Activated CD4-positive, alpha-beta T cell treated with anti-CD3 and anti-CD28 coated beads, Interleukin-2, amount 50 U/mL, for 48 hours (primary cell): ENCODE data around the gene LRRK2.
A peak's percentile ranks its signal among the peaks of the same experiment; 100 is the strongest.
"Not testable (repeated sequence)": the region's sequence is repeated elsewhere in the genome, so short reads cannot be mapped to it uniquely, and the experiment has no call there.

Experiments used
- DNase-seq, 2 experiments: peaks; one replicate each; pipeline ENCODE4 v3.0.0-alpha.2; 2020

The LRRK2 gene

GRCh38 chr12:40224439-40225291 is at the start of gene LRRK2:
Gene LRRK2 (plus strand): TSS chr12:40224997. CDS start chr12:40225132, 135 bp downstream.
- DNase-seq = peak; percentile 20 to 34

DNA sequence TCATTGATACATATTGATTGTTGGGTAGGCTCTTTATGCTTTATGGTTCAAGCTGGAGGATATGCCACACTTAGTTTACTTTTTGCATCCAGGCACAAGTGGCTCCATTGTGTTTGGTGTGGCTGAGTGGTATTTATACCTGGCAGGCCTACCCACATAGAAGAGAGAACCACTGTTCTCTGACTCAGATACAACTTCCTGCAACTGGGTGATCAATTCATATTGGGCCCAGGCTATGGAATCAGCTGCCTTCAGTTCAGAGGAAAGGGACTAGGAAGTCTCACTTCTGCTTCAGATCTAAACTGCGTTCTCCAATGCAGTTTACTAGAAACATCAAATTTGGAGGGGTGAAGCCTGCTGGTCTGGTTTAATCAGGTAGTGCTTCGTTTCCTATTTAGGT is 49.8 kb upstream of the LRRK2 start:
- no peak for DNase-seq

DNA sequence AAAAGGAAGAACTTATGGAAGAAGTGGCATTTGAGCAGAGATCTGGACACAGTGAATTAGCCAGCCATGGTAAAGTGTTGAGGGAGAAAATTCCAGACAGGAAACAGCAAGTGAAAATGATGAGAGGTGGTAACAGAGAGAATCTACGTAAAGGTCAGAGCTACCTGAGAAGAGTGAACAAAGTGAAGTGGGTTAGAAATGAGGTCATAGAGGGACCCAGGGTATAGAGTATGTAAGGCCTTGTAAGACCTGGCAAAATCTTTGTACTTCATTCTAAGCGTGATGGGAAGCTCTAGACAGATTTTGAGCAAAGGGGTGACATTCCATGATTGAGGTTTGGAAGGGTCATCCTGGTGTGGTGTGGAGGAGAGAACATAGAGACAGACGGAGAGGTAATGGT is 49.3 kb upstream of the LRRK2 start:
- no peak for DNase-seq

- DNase-seq = no peak
Measured at GRCh38 chr12:40178701-40179100, 46.1 kb upstream of the LRRK2 start.

- no peak for DNase-seq
Measured at GRCh38 chr12:40181490-40181889, 43.3 kb upstream of the LRRK2 start.

GRCh38 chr12:40183715-40184114 is 41.1 kb upstream of the LRRK2 start:
- no peak for DNase-seq

DNA sequence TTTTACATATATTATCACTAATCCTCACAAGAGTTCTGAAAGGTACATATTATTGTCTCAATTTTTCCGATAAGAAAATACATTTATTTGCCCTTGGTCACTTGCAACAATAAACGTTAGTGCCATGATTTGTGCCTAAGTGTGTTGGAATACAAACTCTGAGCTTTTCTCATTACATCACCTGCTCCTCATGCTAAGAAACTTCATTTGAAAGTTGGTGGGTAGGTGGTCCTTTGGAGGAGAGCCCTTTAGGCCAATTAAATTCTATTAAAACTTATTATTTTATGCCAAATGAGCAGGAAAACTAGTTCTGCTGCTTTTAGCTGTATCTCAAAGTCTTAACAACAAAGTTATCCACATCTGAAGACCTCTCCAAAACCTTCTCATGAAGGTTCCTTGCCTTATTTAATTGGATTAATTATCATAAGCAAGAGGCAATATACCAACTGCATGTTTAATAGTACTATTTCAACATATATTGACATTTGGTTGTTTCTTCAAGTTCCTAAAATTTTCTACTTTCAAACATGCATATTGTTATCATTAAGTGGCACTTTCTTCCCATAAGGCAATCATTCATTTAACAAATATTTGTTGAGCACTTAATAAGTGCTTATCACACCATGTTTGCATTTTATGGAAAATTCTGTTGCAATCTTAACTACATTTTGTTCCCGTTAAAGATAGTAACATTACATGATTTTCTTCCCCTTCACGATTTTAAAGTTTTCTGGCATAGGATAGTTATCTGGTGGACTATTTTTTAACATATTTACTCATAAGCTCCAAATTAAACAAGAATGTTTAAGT is 40.1 kb upstream of the LRRK2 start:
- DNase-seq = no peak

DNA sequence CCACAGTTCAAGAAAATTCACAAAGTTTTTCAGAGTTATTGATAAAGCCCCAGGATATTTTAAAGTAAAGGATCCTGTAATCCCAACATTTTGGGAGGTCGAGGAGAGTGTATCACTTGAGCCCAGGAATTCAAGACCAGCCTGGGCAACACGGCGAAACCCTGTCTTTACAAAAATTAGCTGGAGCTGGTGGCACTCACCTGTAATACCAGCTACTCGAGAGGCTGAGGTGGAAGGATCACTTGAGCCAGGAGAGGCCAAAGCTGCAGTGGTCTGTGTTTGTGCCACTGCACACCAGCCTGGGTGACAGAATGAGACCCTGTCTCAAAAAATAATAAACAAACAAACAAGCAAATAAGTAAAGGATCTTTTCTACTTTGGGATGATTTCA is 39.5 kb upstream of the LRRK2 start:
- DNase-seq = no peak

- no peak for DNase-seq
Measured at GRCh38 chr12:40188558-40189320, 36.1 kb upstream of the LRRK2 start.

DNA sequence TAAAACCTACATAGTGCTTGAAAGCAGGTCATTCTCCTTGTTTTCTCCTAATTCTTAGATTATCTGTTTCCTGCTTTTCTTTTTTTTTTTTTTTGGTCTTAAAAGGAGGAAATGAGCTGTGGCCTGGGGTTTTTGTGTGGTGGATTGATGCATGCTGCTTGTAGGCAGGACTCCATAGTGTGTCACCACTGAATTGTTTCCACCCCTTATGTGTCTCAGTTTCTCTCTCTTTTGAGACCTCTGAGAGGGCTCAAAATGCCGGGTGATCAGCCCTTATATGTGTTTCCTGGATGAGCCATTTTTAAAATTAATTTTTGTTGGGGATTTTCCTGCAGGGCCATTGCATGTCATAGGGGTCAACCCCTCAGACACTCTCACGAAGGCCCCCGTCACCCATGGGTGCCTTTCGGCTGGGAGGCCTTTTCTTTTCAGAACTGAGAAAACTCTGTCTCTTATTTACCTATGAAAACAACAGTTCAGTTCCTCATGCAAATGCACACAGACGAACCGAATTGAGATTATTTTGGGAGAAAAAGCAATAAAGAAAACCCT is 32.0 kb upstream of the LRRK2 start:
- DNase-seq = no peak

DNA sequence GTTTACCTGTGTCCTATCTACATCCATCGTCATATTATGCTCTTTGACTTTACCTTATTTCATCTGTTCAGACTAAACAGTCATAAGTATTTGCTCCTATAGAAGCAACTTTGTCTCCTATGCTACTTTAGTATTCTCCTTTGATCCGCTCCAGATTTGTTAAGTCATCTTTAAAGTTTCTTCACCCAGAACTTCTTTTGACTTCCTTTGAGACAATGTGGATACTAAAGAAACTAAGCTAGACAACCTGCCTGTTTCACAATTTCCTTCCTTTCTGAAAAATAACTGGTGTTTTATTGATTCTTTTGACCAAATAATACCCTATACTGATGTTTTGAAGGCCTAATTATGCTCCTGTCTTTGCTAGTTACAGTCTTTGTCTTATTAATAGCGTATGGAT is 30.0 kb upstream of the LRRK2 start:
- DNase-seq = no peak

- DNase-seq = no peak
Measured at GRCh38 chr12:40197590-40197989, 27.2 kb upstream of the LRRK2 start.

DNA sequence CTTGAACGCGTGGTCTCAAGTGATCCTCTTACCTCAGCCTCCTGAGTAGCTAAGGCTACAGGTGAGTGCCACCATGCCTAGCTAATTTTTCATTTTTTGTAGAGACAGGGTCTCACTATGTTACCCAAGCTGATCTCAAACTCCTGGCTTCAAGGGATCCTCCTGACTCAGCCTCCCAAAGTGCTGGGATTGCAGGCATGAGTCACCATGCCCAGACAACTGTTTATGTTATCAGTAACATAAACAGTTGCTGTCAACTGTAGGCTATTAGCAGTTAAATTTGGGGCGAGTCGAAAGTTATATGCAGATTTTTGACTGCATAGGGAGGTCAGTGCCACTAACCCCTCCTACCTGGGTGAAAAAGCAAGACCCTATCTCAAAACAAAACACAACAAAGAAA is 26.2 kb upstream of the LRRK2 start:
- no peak for DNase-seq

DNA sequence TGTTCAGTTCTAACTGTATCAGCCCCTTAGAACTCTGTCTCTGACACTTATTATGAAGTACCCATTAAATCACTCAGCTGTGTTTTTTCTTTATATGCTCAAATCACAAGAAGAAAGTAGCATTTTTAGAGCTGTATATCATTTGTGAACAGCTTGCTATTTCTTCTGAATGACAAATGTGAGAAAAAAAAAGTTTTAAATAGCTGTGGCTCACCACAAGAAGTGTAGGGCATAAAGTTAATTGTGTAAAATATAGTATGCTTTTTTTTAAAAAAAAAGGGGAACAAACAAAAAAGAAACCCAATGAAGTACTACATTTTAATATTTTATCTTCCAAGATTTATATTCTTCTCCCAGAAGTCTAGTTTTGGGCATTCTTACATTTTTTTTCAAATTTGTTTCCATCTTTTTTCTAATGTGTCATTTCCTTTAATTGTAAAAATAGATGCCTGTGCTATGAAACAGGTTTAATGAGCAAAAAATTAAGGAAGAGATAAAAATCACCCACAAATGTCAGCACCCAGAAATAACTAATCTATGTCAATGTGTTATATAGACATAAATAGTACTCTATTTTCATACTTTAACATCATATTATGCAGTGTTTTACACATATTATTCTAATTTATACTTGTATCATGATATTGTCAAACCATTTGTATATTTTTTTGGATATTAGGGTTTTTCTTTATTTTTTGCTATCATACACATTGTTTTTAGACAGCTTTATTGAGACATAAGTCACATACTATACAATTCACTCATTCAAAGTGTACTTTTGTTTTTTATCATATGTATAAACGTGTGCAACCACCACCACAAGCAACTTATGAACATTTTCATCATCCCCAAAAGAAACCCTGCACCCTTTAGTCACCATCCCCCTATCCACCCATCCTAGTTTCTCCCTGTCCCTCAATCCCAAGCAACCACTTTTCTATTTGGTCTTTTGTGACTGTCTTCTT is 22.4 kb upstream of the LRRK2 start:
- no peak for DNase-seq

GRCh38 chr12:40203060-40203430 is 21.8 kb upstream of the LRRK2 start:
- no peak for DNase-seq

- no peak for DNase-seq
Measured at GRCh38 chr12:40204337-40204736, 20.5 kb upstream of the LRRK2 start.

DNA sequence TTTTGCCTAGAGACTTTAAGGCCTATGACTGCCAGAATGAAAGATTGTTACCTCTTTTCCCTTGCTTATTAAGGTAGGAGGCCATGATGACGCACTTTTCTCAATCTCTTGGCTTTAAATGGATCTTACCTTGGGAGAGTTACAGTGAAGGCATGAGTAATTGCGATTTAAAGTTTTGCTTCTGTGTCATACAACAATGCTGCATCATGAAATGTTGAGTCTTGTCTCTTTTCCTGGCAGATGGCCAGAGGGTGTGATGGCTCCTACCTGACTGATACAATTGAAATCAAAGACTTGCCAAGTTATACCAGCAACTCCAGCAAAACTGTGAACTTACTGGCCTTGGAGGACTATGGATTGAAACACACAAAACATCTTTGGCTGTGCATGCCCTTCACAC is 17.2 kb upstream of the LRRK2 start:
- DNase-seq = no peak

DNA sequence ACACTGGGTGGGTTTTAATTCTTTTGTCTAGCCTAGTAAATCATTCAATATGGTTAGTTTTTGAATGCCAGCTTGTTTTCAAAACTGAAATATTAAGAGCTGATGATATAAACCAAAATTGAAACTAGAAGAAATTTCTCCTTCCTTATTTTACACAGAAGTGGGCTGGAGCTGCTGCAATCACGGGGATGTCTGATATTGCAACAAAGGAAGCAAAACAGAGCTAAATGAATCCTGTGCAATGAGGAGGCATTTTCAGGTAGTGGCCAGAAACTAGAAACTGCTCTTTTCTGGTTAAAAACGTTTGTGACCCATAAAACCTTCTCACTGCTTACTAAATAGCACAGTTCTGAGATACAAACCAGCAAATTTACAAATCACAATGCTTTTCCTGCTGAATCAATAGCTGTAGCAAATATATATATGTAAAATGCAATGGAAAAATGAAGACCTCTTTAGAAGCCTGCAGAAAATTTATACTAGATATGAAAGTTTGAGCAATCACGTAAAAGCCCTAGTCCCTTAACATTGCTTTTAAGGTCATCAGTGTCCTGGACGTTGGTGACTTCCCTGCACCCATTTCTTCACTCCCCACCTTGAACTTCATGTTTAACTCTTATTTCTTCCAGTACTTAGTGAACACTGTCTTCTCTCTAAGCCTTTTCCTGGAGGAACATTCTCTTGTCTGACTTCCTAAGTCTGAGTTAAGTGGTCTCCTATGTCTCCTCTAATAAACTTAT is 15.9 kb upstream of the LRRK2 start:
- no peak for DNase-seq

DNA sequence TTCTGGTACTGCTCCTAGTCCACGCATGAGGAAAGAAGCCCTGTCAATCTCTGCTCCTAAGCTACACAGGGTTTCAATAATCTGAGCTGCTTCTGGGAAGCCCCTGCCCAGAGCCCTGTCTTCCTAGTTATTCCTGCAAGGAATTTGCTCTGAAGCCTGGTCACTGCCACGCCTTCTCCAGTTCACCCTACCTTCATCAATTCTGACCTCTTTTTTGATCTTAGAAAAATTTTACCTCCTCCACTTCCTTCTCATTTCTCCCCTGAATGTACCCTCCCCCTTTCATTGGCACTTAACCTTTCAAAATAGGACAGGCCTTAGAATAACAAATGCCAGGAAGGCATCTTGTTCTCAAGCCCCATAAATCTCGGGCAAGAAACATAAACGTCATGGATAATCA is 14.9 kb upstream of the LRRK2 start:
- no peak for DNase-seq

GRCh38 chr12:40211186-40211585 is 13.6 kb upstream of the LRRK2 start:
- not testable (repeated sequence) for DNase-seq

GRCh38 chr12:40212566-40212965 is 12.2 kb upstream of the LRRK2 start:
- no peak for DNase-seq
